SW480 (cell line): ENCODE results near the gene CNOT6L.
"Not testable (repeated sequence)": the region's sequence is repeated elsewhere in the genome, so short reads cannot be mapped to it uniquely, and the experiment has no call there.

Experiments
- DNase-seq: peaks from one replicate; pipeline ENCODE4 v3.0.0-alpha.2; 2016; ENCODE audit warnings: low spot score

CNOT6L gene

DNA sequence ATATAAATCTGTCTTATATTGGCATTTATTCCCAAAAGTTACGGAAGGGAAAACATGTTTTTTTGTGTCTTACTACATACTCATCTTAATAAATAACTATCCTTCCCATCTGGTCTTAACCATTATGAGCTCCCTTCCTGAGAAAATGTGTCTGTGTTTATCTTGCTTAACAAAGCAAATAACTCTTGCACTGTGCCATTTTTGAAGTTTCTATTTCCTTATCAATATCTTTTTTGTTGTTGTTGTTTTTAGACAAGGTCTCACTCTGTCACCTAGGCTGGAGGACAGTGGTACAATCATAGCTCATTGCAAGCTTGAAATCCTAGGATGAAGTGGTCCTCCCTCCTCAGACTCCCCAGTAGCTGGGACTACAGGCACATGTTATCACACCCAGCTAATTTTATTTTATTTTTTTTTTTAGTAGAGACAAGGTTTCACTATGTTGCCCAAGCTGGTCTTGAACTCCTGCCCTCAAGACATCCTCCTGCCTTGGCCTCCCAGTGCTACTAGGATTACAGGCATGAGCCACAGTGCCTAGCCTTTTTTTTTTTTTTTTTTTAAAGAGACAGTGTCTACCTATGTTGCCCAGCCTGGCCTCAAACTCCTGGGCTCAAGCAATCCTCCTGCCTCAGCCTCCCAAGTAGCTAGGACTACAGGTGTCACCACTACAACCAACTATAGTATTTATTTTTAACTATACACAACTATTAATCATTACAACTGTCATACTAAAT, 36.9 kb downstream of the CNOT6L start:
- no peak for DNase-seq

DNA sequence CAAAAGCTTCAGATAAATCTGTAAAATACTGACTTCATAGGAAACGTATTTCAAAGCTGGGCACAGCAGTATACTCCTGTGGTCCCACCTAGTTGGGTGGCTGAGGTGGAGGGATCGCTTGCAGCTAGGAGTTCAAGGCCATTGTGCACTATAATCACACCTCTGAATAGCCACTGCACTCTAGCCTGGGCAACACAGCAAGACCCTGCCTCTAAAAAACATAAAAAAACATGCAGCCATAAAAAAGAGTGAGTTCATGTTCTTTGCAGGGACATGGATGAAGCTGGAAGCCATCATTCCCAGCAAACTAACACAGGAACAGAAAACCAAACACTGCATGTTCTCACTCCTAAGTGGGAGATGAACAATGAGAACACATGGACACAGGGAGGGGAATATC, 38.4 kb downstream of the CNOT6L start:
- DNase-seq: not testable (repeated sequence)

DNA sequence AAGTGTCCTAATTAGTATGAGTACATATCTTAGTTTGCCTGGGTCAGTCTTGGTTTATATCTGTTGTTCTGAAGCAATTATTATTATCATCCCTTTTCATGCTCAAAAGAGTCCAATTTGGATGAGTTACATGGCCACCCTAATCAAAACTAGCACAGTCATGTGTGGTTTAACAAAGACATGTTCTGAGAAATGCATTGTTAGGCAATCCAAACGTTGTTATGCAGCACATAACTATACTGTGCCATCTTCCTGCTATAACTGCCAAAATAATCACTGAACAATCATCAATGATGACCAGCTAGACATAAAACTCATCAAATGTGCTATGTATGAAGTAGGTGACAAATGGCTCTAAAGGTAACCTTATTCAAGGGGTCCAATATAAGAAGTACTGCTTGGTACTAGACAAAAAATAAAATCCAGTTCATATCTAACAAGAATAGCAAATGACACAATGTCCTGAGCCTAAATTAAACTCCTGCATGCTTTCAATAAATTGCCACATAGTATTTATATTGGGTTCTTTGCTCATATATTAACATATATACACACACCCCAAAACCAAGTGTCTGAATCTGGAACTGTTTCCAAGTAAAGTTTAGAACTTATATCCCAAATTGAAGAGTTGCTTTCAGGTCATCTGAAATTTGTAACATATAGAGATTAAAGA, 41.9 kb downstream of the CNOT6L start:
- DNase-seq: no peak

DNA sequence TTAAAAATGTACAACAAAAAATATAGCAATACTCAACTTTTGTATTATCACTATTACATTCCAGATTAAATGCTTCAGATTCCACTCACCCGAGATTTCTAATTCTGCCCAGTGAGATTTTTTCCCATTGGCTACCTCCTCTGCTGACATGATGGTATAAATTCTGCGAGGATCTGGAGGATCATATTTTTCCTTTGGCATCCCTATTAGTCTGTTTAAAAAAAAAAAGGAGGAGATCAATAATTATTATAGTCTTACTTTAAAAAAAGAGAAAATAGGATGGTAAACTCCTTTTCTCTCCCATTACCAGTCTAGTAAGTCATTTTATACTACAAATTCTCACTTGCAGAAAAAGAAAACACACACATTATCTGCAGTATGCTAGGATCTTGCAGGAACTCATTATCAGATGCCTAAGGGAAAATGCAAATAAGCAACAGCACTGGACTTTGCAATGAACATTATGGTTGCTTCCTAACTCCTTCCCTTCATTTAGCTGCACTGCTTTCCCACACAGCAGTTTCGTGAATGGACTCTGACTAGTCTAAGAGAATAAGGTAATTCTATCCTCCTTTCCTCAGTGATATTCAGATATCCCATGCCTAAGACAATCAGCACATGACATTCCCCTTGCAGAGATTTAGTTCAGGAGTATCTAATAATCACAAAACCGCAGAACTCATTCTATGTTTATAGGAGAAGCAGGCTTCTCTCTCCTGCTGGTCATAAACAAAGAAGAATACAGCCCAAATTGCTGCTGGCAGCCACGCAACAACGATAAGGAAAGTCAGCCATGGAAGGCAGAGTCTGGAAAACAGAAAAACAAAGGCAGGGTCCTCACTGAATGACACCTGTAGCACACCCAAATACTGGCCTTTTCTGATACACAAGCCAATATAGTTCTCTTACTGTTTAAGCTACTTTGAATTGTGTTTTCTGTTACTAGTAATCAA, 42.7 kb downstream of the CNOT6L start:
- DNase-seq: no peak

DNA sequence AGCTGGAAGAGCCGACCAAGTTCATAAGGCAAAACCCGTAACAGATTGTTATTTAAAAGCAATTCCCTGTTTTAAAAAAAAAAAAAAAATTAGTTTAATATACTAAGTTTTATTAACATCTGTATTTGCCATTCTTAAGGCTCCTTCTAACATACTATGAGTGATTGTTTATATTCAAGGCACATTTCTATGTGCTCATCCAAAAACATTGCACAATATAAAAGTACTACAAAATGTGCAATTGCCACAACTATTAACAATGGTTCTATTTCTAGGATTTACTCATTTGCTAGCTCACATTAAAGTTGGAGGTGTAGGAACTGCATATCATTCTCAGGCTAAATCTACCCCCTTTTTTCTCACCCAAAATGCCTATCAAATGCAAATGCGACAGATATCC, 46.1 kb downstream of the CNOT6L start:
- no peak for DNase-seq

DNA sequence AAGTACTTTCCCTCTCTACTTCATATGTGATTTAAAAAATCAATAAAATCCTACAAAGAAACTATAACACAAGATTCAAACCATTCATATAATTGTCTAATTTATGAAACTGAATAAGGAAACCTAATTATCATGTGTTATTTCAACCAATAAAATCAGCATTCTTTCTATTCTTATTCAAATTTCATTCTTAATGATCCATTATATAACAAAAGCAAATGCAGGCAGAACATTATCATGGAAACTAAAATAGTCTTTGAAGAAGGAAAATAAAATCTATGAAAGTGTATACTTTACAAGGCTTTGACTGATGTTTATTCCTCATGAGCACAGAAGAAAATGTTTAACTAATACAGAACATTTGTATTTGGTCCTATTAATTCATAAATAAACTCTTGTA, 47.6 kb downstream of the CNOT6L start:
- no peak for DNase-seq

DNA sequence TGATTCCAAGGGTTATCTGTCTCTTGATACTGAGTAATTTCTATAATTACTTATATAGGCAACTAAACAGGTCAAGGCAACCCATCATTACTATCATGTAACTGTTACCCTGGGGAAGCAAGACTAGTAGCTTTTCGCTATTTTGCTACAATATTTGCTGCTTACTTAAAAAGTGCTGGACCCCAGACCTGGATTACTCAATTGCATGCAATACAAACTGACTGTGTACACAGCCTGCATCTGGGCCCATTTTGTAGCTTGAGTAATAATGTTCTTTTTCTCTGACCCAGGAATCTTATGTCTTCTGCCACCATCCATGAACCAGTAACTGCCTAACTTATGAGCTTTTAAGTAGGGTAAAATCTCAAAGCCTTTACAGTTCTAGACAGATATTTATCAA, 53.4 kb downstream of the CNOT6L start:
- DNase-seq: no peak

DNA sequence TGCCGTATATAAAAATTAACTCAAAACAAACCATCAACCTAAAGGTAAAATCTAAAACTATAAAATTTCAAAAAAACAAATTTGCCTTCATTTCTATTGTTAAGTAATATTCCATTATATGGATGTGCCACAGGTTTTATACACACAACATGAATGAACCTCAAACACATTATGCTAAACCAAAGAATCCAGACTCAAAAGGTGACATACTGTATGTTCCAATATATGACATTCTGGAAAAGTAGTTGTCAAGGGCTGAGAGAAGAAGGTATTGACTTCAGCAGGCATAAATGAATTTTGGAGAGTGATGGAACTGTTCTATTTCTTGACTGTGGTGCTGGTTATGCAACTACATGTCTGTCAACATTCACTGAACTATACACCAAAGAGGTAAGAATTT, 56.6 kb downstream of the CNOT6L start:
- DNase-seq: no peak

DNA sequence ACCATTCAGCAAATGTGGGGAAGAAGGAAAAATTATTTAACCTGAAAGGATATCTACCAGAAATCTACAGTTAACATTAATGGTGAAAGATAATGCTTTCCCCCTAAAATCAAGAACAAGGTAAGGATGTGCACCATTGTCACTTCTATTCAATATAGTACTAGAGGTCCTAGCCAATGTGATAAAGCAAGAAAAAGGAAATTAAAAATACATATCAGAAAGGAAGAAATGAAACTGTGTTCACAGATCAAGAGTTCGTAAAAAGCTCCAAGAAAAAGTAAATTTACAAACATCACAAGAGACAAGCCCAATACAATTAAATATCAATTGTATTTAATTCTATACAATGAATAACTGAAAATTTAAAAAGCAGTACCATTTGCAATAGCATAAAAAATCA, 57.6 kb downstream of the CNOT6L start:
- DNase-seq: no peak

DNA sequence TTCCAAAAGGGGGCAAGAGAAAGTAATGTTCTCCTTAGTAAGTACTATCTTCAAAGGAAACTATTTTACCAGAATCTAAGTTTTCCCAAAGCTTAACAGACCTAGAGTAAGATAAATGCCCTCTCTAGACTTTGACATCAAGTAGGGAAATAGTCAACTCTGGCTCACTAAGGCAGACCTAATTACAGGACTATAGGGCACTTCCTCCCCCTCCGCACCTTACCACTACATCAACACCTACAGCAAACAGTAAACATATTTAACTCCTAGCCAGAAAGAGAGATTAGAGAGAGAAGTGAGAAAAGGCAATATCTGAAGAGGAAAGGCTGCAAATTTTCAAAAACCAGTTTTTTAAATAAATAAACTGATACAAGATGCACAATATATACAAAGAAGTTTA, 60.4 kb downstream of the CNOT6L start:
- no peak for DNase-seq

DNA sequence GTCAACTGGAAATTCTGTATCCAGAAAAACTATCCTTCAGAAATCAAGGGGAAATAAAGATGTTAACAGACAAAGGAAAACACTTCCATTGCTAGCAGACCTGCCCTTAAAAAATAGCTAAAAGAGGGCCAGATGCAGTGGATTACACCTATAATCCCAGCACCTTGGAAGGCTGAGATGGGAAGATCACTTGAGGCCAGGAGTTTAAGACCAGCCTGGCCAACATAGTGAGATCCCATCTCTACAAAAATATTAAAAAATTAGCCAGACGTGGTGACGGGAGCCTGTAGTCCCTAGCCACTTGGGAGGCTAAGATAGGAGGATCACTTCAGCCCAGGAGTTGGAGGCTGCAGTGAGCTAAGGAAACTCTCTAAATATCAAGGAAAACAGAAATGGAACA, 67.4 kb downstream of the CNOT6L start:
- DNase-seq: no peak

DNA sequence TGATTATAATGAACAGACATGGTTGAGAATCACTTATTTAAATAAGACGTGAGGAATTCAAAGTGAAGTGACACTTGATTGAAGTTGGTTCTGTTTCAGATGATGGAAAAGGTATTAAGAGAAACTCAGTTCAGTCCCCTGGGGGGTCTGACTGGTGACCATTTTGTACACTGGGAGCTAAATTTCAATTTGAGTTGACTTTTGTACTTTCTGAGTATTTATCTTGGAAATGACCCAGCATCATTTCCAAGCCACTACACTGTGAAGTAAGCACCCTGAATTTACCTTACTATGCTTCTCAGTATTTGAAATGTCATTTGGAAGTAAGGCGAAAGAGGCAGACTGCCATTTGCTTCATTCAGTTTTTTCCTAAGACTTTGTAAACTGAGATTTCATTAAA, 73.4 kb downstream of the CNOT6L start:
- DNase-seq: no peak

DNA sequence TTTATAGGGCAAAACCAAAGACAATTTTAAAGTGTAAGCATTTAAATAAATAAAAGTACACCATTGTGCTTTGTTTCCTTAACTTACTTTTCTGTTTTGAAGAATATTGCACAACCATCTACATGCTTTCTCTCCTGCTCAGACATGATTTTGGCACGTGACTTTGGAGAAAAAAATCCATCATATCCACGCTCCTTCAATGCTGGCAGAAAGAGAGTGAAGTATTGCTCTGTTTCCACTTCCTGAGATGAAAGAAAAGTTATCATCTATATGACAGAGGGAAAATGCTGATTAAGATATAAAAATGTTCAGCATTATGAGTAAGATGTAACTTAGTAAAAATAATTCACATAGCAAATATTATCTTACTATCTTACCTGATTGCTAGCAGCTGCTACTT, 77.1 kb downstream of the CNOT6L start:
- DNase-seq: no peak

DNA sequence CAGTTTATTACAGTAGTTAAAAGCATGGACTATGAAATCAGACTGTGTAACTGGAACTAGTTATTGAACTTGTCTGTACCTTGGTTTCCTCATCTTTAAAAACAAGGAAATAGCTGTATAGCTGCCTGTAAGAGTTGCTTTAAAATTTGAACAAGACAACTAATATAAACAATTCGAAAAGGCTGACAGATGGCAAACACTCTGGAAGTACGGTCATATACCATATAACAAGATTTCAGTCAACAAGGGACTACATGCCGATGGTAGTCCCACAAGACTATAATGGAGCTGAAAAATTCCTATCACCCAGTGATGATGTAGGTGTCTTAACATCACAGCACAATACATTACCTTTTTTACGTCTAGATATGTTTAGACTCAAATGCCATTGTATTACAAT, 78.7 kb downstream of the CNOT6L start:
- DNase-seq: no peak

DNA sequence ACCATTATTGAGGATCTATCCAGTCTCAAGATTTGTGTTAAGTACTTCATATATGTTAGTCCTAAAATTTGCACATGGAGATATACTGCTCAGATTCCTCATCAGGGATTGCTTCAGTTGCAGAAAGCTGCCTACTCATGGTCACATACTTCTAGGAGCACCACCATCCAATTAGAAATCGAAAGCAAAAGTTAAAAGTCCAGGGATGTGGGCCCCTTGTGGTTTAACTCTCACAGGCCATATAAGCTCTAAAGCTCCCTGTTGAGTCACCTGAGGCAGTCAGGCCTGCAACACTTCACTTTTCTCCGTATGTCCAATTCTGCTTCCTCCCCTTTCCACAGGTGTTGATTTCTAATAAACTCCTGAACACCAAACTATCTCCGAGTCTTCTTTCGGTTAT, 84.2 kb downstream of the CNOT6L start:
- DNase-seq: peak; percentile 50

DNA sequence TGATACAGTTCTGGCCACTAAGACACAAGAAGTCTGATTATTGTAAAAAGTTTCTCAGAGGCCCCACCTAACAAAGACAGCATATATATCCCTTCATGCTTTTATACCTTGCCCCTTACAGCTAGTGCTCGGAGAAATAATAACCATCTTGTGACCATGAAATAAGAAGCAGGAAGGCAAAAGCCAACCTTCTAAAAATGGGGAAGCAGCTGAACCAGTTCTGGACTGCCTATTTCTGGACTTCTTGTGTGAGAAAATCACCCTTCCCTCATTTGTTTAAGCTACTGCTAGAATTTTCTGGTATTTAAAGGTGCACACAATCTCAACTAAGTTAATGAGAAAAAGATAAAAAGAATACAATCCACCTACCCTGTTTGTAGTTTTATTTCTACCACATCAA, 87.5 kb downstream of the CNOT6L start:
- no peak for DNase-seq

DNA sequence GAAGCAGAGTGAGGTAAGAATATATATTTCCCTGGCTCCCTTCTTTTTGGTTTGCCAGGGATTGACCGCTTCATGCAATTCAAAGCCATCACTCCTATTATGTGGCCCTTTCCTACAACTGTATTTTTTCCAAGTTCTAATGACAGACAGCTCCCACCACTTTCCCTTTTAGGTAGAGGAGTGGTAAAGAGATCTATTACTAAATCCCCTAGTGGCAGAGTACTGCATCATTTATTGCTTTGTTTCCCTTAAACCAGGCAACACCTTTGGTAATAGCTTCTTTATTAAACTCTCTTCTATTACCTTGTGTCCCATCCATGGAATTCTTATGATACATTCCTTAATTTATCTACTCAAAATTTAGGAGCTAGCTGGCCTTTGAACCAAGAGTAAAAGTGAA, 90.7 kb downstream of the CNOT6L start:
- no peak for DNase-seq

DNA sequence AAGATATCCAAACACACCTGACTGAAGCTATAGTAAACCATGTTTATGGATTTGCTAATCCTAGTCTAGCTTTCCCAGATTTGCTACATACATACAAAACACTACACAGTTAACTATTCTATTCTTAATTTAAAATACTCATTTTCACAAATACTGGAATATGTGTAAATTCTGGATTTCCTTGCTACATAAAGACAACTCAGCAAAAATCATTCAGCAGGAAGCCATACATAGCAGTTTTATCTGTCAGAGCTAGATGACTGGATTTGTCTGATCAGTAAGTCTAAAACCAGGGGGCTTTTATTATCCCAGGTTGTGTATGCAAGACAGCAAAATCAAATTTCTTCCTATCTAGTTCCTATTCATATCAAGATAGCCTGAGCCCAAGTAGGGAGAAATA, 98.1 kb downstream of the CNOT6L start:
- no peak for DNase-seq

DNA sequence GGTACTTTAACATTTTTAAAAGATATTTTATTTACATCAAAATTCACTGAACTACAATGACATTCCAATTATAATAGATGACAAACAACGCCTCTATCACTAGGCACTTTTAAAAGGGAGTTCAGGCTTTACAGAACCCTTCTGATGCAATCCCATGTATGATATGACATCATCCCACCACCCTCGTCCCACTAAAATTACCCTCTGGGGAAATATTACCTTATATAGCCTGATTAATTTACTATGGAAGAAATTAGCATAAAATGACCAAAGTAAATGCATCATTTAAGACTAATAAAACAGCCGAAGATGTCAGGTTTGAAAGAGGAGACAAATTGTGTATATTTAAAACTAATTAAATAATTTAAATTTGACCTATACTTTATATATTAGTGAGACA, 100.7 kb downstream of the CNOT6L start:
- not testable (repeated sequence) for DNase-seq

DNA sequence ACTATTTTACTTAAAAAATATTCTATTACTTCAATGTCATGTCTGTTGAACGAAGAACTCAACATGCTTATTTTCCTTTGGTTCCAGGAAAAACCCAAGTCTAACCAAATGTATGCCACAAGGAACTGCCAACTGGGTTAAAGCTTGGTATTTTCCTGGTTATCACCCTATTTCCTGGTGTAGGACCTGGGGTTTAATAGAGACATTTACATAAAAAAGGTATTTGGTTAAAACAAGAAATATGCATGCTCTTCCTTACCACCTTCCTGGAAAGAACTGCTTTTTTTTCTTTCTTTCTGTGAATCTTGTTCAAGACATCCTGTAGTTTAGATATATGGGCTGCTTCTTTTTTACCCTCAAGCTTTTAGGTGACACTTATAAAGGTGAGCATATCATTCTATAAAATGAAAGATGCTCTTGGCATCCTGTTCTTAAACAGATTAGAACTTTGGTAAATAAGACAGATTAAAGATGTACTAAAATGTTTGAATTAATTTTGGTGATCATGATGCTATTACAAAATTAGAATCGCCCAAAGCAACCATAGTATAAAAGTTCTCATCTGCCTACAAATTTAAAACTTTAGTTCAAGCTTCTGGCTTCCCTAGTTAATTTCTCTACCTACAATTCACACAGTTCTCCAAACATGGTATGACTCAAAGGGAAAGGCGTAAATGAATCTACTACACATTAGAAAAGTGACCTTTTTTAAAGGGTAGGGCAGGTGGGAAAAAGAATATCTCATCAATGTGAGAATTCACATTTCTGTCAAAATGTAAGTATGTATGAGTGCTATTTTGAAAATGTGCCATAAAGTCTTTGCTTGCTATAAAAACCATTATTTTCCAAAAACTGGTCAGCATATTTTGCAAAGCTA, 103.5 kb downstream of the CNOT6L start:
- no peak for DNase-seq

DNA sequence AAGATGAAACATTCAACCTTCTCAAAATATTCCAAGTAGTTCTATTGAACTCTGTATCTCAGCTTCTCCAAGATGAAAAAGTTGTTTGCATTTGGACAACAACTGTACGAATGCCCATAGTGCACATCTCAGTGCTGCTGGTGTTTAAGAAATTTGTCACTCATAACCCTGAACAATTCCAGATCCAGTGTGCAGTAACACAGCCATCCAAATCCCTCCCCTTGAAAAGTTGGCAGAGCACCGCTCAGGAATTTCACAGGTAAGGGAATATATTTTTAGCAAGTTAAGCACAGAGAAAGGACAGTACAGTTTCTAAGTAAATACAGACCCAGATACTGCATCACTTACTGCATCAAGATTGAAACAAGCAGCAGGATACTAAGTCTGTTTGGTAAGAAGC, 104.7 kb downstream of the CNOT6L start:
- no peak for DNase-seq

DNA sequence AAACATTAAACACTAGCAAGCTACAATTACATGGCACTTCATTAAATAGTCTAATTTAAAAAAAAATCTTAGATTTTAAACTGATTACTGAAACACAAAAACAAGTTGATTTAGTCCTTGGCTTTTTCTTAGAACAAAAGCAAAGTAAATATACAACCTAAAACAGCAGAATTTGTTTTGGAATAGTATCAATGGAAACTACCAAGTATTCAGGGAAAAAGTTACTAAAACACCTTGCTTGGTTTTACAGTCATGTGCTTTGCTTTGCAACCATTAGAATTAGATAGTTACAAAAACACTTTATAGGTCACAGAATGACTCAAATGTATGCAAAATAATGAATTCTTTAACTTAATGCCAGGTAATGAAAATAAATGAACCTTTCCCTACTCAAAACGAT, 105.3 kb downstream of the CNOT6L start:
- DNase-seq: no peak
